ENCODE data around the gene BORCS5. TPM values are rescaled to one million over a fixed set of nuclear protein-coding genes. Genes with fewer than 3 reads are reported as not detected.

Gene BORCS5
- total RNA-seq, 2 donors from 2014 or later: 7.4 to 10.5 TPM

GRCh38 chr12:12447236-12447635 is 90.4 kb downstream of the BORCS5 start:
- ATAC-seq: no peak
- intact Hi-C loops (cut with DNase I): no loop called here

GRCh38 chr12:12447837-12448236 is 91.0 kb downstream of the BORCS5 start:
- intact Hi-C loops (cut with DNase I): no loop called here
- no peak for ATAC-seq
- no peak for DNase-seq

More at GRCh38 chr12:12447236-12447635, 90.4 kb downstream of the BORCS5 start:
- no peak for DNase-seq

- intact Hi-C loops (cut with DNase I): no loop called here
- ATAC-seq: peak in 1 of 2 donors; percentile 31
Observed at GRCh38 chr12:12449533-12450025, 92.7 kb downstream of the BORCS5 start.

GRCh38 chr12:12450043-12450471 is 93.2 kb downstream of the BORCS5 start:
- no peak for DNase-seq
- ATAC-seq: no peak

More at GRCh38 chr12:12449533-12450025, 92.7 kb downstream of the BORCS5 start:
- DNase-seq: no peak

GRCh38 chr12:12451098-12451497 is 94.2 kb downstream of the BORCS5 start:
- DNase-seq: no peak
- ATAC-seq: no peak
- intact Hi-C loops (cut with DNase I): no loop called here

More at GRCh38 chr12:12450043-12450471, 93.2 kb downstream of the BORCS5 start:
- intact Hi-C loops (cut with DNase I): no loop called here

GRCh38 chr12:12452326-12452902 is 95.5 kb downstream of the BORCS5 start:
- DNase-seq: no peak
- no peak for ATAC-seq
- intact Hi-C loops (cut with DNase I): no loop called here

GRCh38 chr12:12453635-12454034 is 96.8 kb downstream of the BORCS5 start:
- intact Hi-C loops (cut with DNase I): no loop called here
- ATAC-seq: no peak
- DNase-seq: no peak

GRCh38 chr12:12454315-12454714 is 97.4 kb downstream of the BORCS5 start:
- intact Hi-C loops (cut with DNase I): no loop called here
- ATAC-seq: no peak
- no peak for DNase-seq

- peak; percentile 23 to 39 for ATAC-seq
- no peak for DNase-seq
- intact Hi-C loops (cut with DNase I): no loop called here
Observed at GRCh38 chr12:12456637-12457036, 99.8 kb downstream of the BORCS5 start.

- DNase-seq (no peak), ATAC-seq (no peak)
- intact Hi-C loops (cut with DNase I): no loop called here
Observed at GRCh38 chr12:12460935-12461922, 104.4 kb downstream of the BORCS5 start.

GRCh38 chr12:12461923-12462315 is 105.0 kb downstream of the BORCS5 start:
- intact Hi-C loops (cut with DNase I): no loop called here
- no peak for DNase-seq
- no peak for ATAC-seq

- DNase-seq (no peak), ATAC-seq (no peak)
- intact Hi-C loops (cut with DNase I): no loop called here
Observed at GRCh38 chr12:12465522-12465921, 108.6 kb downstream of the BORCS5 start.

GRCh38 chr12:12466157-12466556 is 109.3 kb downstream of the BORCS5 start:
- intact Hi-C loops (cut with DNase I): no loop called here
- ATAC-seq (peak in 1 of 2 donors; percentile 28), DNase-seq (no peak)

GRCh38 chr12:12467264-12467663 is 110.4 kb downstream of the BORCS5 start:
- ATAC-seq (peak in 1 of 2 donors; percentile 27), DNase-seq (no peak)
- intact Hi-C loops (cut with DNase I): no loop called here

GRCh38 chr12:12467688-12468261 is 110.9 kb downstream of the BORCS5 start:
- peak in 1 of 2 donors; percentile 84 for ATAC-seq

GRCh38 chr12:12468575-12468974 is 111.7 kb downstream of the BORCS5 start:
- DNase-seq (no peak), ATAC-seq (no peak)
- intact Hi-C loops (cut with DNase I): no loop called here

More at GRCh38 chr12:12467688-12468261, 110.9 kb downstream of the BORCS5 start:
- no peak for DNase-seq
- intact Hi-C loops (cut with DNase I): no loop called here

GRCh38 chr12:12469386-12469785 is 112.5 kb downstream of the BORCS5 start:
- ATAC-seq (no peak), DNase-seq (no peak)
- intact Hi-C loops (cut with DNase I): no loop called here

GRCh38 chr12:12470751-12471306 is 114.0 kb downstream of the BORCS5 start:
- intact Hi-C loops (cut with DNase I): no loop called here
- DNase-seq: no peak
- ATAC-seq: no peak

All from left cardiac atrium (tissue), 4 donors.